ENCODE measurements around the gene PTAFR.

PTAFR gene

GRCh38 chr1:28173980-28174297 is 2.6 kb downstream of the PTAFR start:
- FAIRE-seq, result no peak
- DNase-seq (ENCODE audit: insufficient read length, low spot score), result no peak
- TF ChIP-seq, protein P1, sequence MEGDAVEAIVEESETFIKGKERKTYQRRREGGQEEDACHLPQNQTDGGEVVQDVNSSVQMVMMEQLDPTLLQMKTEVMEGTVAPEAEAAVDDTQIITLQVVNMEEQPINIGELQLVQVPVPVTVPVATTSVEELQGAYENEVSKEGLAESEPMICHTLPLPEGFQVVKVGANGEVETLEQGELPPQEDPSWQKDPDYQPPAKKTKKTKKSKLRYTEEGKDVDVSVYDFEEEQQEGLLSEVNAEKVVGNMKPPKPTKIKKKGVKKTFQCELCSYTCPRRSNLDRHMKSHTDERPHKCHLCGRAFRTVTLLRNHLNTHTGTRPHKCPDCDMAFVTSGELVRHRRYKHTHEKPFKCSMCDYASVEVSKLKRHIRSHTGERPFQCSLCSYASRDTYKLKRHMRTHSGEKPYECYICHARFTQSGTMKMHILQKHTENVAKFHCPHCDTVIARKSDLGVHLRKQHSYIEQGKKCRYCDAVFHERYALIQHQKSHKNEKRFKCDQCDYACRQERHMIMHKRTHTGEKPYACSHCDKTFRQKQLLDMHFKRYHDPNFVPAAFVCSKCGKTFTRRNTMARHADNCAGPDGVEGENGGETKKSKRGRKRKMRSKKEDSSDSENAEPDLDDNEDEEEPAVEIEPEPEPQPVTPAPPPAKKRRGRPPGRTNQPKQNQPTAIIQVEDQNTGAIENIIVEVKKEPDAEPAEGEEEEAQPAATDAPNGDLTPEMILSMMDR (IDR thresholded peaks at IDR 0.05; ENCODE audit: insufficient read depth, missing control alignments), result no peak

GRCh38 chr1:28173151-28173979 is 3.1 kb downstream of the PTAFR start:
- TF ChIP-seq, protein P1 (IDR thresholded peaks at IDR 0.05; ENCODE audit: insufficient read depth, missing control alignments), result no peak
- DNase-seq (ENCODE audit: insufficient read length, low spot score) (no peak), FAIRE-seq (no peak)

GRCh38 chr1:28172713-28173150 is 3.8 kb downstream of the PTAFR start:
- DNase-seq (ENCODE audit: insufficient read length, low spot score), result no peak
- TF ChIP-seq, protein P1 (IDR thresholded peaks at IDR 0.05; ENCODE audit: insufficient read depth, missing control alignments), result no peak
- no peak for FAIRE-seq

DNA sequence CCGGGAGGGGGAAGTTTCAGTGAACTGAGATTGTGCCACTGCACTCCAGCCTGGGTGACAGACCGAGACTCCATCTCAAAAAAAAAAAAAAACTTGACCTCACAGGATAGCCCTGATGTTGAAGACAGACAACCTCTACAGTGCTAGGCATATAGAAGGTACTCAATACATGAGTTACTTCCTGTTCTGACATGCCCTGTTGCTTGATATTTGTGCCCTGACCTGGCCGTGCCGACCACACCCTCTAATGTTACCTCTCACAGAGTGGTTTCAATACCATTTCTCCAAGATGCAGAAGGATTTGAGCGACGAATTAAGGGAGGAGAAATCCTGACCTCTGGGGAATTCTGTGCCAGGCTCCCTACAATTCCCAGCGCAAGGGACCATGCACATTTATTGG is 5.2 kb downstream of the PTAFR start:
- FAIRE-seq (no peak), DNase-seq (ENCODE audit: insufficient read length, low spot score) (no peak)
- TF ChIP-seq, protein P1 (IDR thresholded peaks at IDR 0.05; ENCODE audit: insufficient read depth, missing control alignments), result no peak

- DNase-seq (ENCODE audit: insufficient read length, low spot score) (no peak), FAIRE-seq (no peak)
- TF ChIP-seq, protein P1 (IDR thresholded peaks at IDR 0.05; ENCODE audit: insufficient read depth, missing control alignments), result no peak
Observed at GRCh38 chr1:28170001-28170596, 6.4 kb downstream of the PTAFR start.

DNA sequence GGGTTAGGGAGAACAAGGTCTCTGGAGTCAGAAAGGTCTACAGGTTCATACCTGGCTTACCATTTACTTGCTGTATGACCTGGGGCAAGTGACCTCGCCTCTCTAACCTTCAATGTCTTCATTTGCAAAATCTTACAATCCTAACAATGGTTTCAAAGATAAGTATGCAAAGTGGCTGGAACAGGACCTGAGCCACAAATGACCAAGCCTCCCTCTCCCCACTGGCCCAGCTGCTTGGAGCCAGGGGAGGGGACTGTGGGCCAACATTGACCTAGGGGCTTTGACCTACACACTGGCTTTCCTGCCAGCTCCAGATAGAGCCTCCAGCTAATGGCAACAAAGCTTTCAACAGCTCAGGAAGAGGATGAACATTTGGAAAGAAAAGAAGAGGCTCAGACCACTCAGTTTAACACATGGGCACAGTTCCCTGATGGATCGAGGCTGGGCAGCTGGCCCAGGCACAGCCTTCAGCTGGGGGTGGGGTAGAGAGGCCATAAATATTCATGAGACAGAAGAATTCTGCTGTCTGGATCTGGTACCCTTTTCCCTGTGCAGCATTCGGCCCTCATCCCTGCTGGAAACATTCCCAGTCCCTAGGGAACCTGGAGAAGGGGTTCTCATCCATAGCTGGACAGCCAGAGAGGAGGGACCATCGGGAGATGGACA is 12.9 kb downstream of the PTAFR start:
- DNase-seq (ENCODE audit: insufficient read length, low spot score) (no peak), FAIRE-seq (no peak)
- TF ChIP-seq, protein P1 (IDR thresholded peaks at IDR 0.05; ENCODE audit: insufficient read depth, missing control alignments), result no peak

Data from D721Med (cell line).